HepG2 (cell line): ENCODE results near the gene BRAP. TPM values are rescaled to one million over a fixed set of nuclear protein-coding genes. Genes with fewer than 3 reads are reported as not detected.

Experiments
- CEBPG ChIP-seq: IDR thresholded peaks from 2 replicates; pipeline ENCODE4 v1.6.1; 2016
- CHD4 ChIP-seq: fragments of 200-600 bp; sonication (generic); IDR thresholded peaks from 2 replicates; pipeline ENCODE4 v1.7.0; 2017; ENCODE audit warnings: mild to moderate bottlenecking, low read length, borderline replicate concordance
- HOXA7 ChIP-seq: sonication (generic); formaldehyde crosslinking; IDR thresholded peaks from 2 replicates; pipeline ENCODE4 v1.8.1; 2022; ENCODE audit warnings: mild to moderate bottlenecking, missing genetic modification reagents, moderate library complexity
- SIN3B ChIP-seq: fragments of 150-350 bp; IDR thresholded peaks from 2 replicates; pipeline ENCODE4 v1.6.1; 2014; ENCODE audit warnings: low read length
- TCF12 ChIP-seq, 2 experiments: fragments of 450-650 bp in 1 of 2; sonication (generic) in 1 of 2; formaldehyde crosslinking in 1 of 2; IDR thresholded peaks; 2 replicates each; pipeline versions ENCODE4 v1.6.1 to v1.8.0; 2017 to 2022; ENCODE audit warnings: antibody characterized with exemption in 1 of 2, mild to moderate bottlenecking in 1 of 2, missing genetic modification reagents in 1 of 2, moderate library complexity in 1 of 2
- ZNF232 ChIP-seq: sonication (generic); formaldehyde crosslinking; IDR thresholded peaks from 2 replicates; pipeline ENCODE4 v1.4.0; 2020; ENCODE audit warnings: missing genetic modification reagents, borderline replicate concordance
- ZNF234 ChIP-seq: sonication (generic); formaldehyde crosslinking; conservative IDR thresholded peaks from 2 replicates; pipeline ENCODE4 v1.5.1; 2020; ENCODE audit warnings: mild to moderate bottlenecking, missing genetic modification reagents
- ZNF44 ChIP-seq: sonication (generic); formaldehyde crosslinking; IDR thresholded peaks from 2 replicates; pipeline ENCODE4 v1.5.1; 2020; ENCODE audit warnings: mild to moderate bottlenecking, missing genetic modification reagents
- ZNF510 ChIP-seq: sonication (generic); formaldehyde crosslinking; IDR thresholded peaks from 2 replicates; pipeline ENCODE4 v1.4.0; 2020; ENCODE audit warnings: low read depth, mild to moderate bottlenecking, missing genetic modification reagents
- ZNF543 ChIP-seq: sonication (generic); formaldehyde crosslinking; IDR thresholded peaks from 2 replicates; pipeline ENCODE4 v1.4.0; 2020; ENCODE audit warnings: mild to moderate bottlenecking, missing genetic modification reagents
- ZNF570 ChIP-seq: sonication (generic); formaldehyde crosslinking; IDR thresholded peaks from 2 replicates; pipeline ENCODE4 v1.4.0; 2020; ENCODE audit warnings: mild to moderate bottlenecking, missing genetic modification reagents, borderline replicate concordance
- ZNF670 ChIP-seq: sonication (generic); formaldehyde crosslinking; IDR thresholded peaks from 2 replicates; pipeline ENCODE4 v1.8.0; 2022; ENCODE audit warnings: mild to moderate bottlenecking, missing genetic modification reagents, borderline replicate concordance
- ZNF777 ChIP-seq: sonication (generic); formaldehyde crosslinking; IDR thresholded peaks from 2 replicates; pipeline ENCODE4 v1.4.0; 2020; ENCODE audit warnings: missing genetic modification reagents
- ZNF780A ChIP-seq: sonication (generic); formaldehyde crosslinking; IDR thresholded peaks from 2 replicates; pipeline ENCODE4 v1.8.0; 2022; ENCODE audit warnings: mild to moderate bottlenecking, missing genetic modification reagents, moderate library complexity
- ZSCAN9 ChIP-seq: IDR thresholded peaks from 2 replicates; pipeline ENCODE4 v1.6.1; 2016; ENCODE audit warnings: borderline replicate concordance
- polyA plus RNA-seq, 8 experiments: library from polyadenylated mRNA; depleted of rRNA in 3 of 8; stranded (reverse) in 7 of 8; unstranded in 1 of 8; fragments of >200 nt; fragmentation: Illumina TruSeq in 4 of 8; extraction: Trizol in 4 of 8; gene quantifications; 2 replicates each; pipeline versions ENCODE4 v1.2.1 to v1.2.3, GENCODE V29; 2011 to 2016; ENCODE audit warnings: low read depth in 4 of 8, missing spikeins in 1 of 8, mixed read lengths in 1 of 8; ENCODE audit not compliant: insufficient read depth in 1 of 8
- total RNA-seq, 5 experiments: library from RNA; depleted of rRNA; stranded (reverse); fragments of >200 nt; fragmentation: Illumina TruSeq; extraction: Trizol; gene quantifications; 2 replicates each; pipeline ENCODE4 v1.2.3, GENCODE V29; 2016; ENCODE audit warnings: low read depth in 1 of 5
- TF ChIP-seq, protein P1 (sequence below): sonication (generic); formaldehyde crosslinking; IDR thresholded peaks from 2 replicates; pipeline ENCODE4 v1.4.0; 2020; ENCODE audit warnings: missing genetic modification reagents, low read depth, mild to moderate bottlenecking, borderline replicate concordance
- TF ChIP-seq, protein P2 (sequence below): sonication (generic); formaldehyde crosslinking; IDR thresholded peaks from 2 replicates; pipeline ENCODE4 v1.5.0; 2020; ENCODE audit warnings: missing genetic modification reagents
- TF ChIP-seq, protein P3 (sequence below): sonication (generic); formaldehyde crosslinking; IDR thresholded peaks from 2 replicates; pipeline ENCODE4 v1.5.1; 2020; ENCODE audit warnings: mild to moderate bottlenecking, missing genetic modification reagents, borderline replicate concordance
- TF ChIP-seq, protein P4 (sequence below): sonication (generic); formaldehyde crosslinking; IDR thresholded peaks from 2 replicates; pipeline ENCODE4 v1.4.0; 2020; ENCODE audit warnings: mild to moderate bottlenecking, missing genetic modification reagents

The BRAP gene
- total and polyA plus RNA-seq, 2 of the 13 experiments (the other 11 are each of a cell fraction or from before 2014, with no cell fraction given), result 8.1 to 15.4 TPM

DNA sequence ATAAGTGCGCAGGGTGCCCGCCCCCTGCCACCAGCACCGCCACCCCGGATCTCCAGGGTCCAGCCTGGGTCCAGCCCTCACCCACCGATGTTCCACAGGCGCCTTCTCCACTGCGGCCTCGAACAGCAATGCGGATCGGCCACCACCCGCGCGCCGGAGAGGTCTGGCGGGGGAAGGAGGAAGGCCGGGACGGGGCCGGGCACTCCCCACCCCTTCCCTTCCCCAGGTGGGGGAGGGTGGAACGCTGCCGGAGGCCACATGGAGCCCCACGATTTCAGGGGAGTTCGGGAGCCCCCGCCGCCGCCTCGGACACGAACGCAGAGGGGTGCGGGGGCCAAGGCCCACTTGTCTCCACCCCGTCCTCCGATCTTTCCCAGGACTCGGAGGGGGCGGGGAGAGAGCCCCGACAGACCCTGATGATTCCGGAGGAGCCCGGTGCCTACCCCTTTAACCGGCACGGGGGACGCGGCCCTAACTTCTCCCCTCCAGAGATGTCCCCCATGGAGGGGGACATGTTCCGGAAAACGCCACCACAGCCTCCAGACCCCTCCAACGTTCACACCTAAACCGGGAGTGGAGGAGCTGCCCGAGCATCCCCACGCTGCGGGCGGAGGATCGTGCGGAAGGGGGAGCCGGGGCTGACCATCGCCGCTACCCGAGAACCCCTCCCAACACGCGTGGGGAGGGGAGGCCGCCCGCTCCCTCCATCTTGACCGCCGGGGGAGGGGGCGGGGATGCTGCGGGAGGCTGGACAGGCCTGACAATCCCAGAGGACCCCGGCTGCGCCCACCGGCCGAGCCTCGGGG lies 87.7 kb downstream of the BRAP start (continued):
- TF ChIP-seq CHD4 (no peak), ZNF543 (0 out of 2 replicates have a peak, but pooled peaks have one; percentile 32), TCF12 (IDR thresholded peaks at IDR 0.05) (no peak), TCF12 (CRISPR knock-in tag; IDR thresholded peaks at IDR 0.05) (no peak), CEBPG (CRISPR knock-in tag) (no peak), ZNF44 (CRISPR knock-in tag) (no peak), ZNF510 (CRISPR knock-in tag) (no peak), ZNF234 (CRISPR knock-in tag) (no peak), HOXA7 (no peak), SIN3B (no peak), ZNF670 (CRISPR knock-in tag) (no peak), ZNF570 (CRISPR knock-in tag) (no peak), ZNF232 (CRISPR knock-in tag) (no peak), ZSCAN9 (CRISPR knock-in tag) (no peak), ZNF780A (no peak), ZNF777 (CRISPR knock-in tag) (0 out of 2 replicates have a peak, but pooled peaks have one; percentile 23)
- TF ChIP-seq, protein P1, sequence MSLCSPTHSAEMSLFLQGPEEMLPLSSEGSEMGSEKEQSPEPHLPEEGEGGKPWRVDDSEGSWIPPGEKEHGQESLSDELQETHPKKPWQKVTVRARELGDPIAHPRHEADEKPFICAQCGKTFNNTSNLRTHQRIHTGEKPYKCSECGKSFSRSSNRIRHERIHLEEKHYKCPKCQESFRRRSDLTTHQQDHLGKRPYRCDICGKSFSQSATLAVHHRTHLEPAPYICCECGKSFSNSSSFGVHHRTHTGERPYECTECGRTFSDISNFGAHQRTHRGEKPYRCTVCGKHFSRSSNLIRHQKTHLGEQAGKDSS, result no peak
- TF ChIP-seq, protein P2, sequence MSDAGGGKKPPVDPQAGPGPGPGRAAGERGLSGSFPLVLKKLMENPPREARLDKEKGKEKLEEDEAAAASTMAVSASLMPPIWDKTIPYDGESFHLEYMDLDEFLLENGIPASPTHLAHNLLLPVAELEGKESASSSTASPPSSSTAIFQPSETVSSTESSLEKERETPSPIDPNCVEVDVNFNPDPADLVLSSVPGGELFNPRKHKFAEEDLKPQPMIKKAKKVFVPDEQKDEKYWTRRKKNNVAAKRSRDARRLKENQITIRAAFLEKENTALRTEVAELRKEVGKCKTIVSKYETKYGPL (CRISPR knock-in tag), result no peak
- TF ChIP-seq, protein P3, sequence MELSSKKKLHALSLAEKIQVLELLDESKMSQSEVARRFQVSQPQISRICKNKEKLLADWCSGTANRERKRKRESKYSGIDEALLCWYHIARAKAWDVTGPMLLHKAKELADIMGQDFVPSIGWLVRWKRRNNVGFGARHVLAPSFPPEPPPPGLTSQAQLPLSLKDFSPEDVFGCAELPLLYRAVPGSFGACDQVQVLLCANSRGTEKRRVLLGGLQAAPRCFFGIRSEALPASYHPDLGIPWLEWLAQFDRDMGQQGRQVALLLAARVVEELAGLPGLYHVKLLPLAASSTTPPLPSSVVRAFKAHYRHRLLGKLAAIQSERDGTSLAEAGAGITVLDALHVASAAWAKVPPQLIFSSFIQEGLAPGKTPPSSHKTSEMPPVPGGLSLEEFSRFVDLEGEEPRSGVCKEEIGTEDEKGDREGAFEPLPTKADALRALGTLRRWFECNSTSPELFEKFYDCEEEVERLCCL (CRISPR knock-in tag), result no peak
- TF ChIP-seq, protein P4, sequence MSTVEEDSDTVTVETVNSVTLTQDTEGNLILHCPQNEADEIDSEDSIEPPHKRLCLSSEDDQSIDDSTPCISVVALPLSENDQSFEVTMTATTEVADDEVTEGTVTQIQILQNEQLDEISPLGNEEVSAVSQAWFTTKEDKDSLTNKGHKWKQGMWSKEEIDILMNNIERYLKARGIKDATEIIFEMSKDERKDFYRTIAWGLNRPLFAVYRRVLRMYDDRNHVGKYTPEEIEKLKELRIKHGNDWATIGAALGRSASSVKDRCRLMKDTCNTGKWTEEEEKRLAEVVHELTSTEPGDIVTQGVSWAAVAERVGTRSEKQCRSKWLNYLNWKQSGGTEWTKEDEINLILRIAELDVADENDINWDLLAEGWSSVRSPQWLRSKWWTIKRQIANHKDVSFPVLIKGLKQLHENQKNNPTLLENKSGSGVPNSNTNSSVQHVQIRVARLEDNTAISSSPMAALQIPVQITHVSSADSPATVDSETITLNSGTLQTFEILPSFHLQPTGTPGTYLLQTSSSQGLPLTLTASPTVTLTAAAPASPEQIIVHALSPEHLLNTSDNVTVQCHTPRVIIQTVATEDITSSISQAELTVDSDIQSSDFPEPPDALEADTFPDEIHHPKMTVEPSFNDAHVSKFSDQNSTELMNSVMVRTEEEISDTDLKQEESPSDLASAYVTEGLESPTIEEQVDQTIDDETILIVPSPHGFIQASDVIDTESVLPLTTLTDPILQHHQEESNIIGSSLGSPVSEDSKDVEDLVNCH, result no peak
